HCT116 (cell line): ENCODE results near the gene DENND2A. TPM values are rescaled to one million over a fixed set of nuclear protein-coding genes. Genes with fewer than 3 reads are reported as not detected.

Source experiments
- ATAC-seq: fragments of 200-7000 bp; cut with Tn5 transposase; 2 replicates; pipeline ENCODE4 v1.9.1; 2020; ENCODE audit warnings: mild to moderate bottlenecking, moderate library complexity
- BruUV-seq: library from RNA; stranded (reverse); fragments of 400-500 nt; replicated peaks from 2 replicates; lab custom pipeline; 2021; lab: Mats Ljungman, UMichigan
- CTCF ChIA-PET: fragments of 300-600 bp; sonication (Branson Sonifier 250); formaldehyde crosslinking; loops from one replicate; lab custom pipeline; 2021; ENCODE audit warnings: antibody characterized with exemption; lab: Charles Lee
- POLR2A ChIA-PET: fragments of 300-600, 350-600 bp; sonication (Branson Sonifier 250); formaldehyde crosslinking; loops from one replicate; lab custom pipeline; 2021; ENCODE audit warnings: antibody characterized with exemption; lab: Charles Lee
- RAD21 ChIA-PET, 2 experiments: fragments of 300-600 bp; sonication (Branson Sonifier 250); formaldehyde crosslinking; loops; one replicate each; lab custom pipeline; 2023; ENCODE audit warnings: low total read pairs in 2 of 2; ENCODE audit not compliant: uncharacterized antibody in 2 of 2, unreplicated experiment in 2 of 2, low non-redundant PET in 1 of 2; lab: Charles Lee
- DNase-seq: peaks from one replicate; pipeline ENCODE4 v3.0.0-alpha.2; 2010; ENCODE audit warnings: low read depth, low spot score
- H2AFZ ChIP-seq: fragments of 200-600 bp; shearing (Covaris generic), sonication (generic); 2 replicates; pipeline ENCODE4 v1.6.1; 2017; ENCODE audit warnings: low read depth, mixed run types, mixed read lengths, antibody characterized with exemption, low read length; ENCODE audit not compliant: poor library complexity, severe bottlenecking
- H3K27ac ChIP-seq: 2 replicates; pipeline ENCODE4 v1.5.1; 2012; ENCODE audit warnings: low read depth, low read length
- H3K27me3 ChIP-seq: fragments of 200-600 bp; sonication (generic); 2 replicates; pipeline ENCODE4 v1.6.1; 2016; ENCODE audit warnings: mixed run types, low read length, mixed read lengths; ENCODE audit not compliant: insufficient read depth
- H3K36me3 ChIP-seq, 2 experiments: fragments of 200-500 bp in 1 of 2; fragments of 200-600 bp in 1 of 2; sonication (Bioruptor generic) in 1 of 2; sonication (generic) in 1 of 2; 2 replicates each; pipeline versions ENCODE4 v1.5.1 to v1.6.1; 2014 to 2016; ENCODE audit warnings: low read length in 2 of 2, inconsistent platforms in 1 of 2, mixed read lengths in 1 of 2, mixed run types in 1 of 2; ENCODE audit not compliant: insufficient read depth in 2 of 2, control insufficient read depth in 1 of 2
- H3K4me1 ChIP-seq, 2 experiments: fragments of 200-600 bp in 1 of 2; sonication (generic) in 1 of 2; 2 replicates each; pipeline versions ENCODE4 v1.5.1 to v1.6.1; 2012 to 2017; ENCODE audit warnings: low read length in 2 of 2, inconsistent platforms in 1 of 2, mild to moderate bottlenecking in 1 of 2, mixed read lengths in 1 of 2, mixed run types in 1 of 2, moderate library complexity in 1 of 2; ENCODE audit not compliant: insufficient read depth in 2 of 2, control insufficient read depth in 1 of 2
- H3K4me2 ChIP-seq: fragments of 200-600 bp; sonication (generic); 2 replicates; pipeline ENCODE4 v1.6.1; 2017; ENCODE audit warnings: mixed run types, low read length, mixed read lengths
- H3K4me3 ChIP-seq, 2 experiments: fragments of 200-600 bp in 1 of 2; sonication (generic) in 1 of 2; replicated peaks in 1 of 2; 2 replicates each; pipeline ENCODE4 v1.5.1; 2011 to 2016; ENCODE audit warnings: low read length in 2 of 2, control low read depth in 1 of 2, low read depth in 1 of 2, mild to moderate bottlenecking in 1 of 2, mixed read lengths in 1 of 2, mixed run types in 1 of 2
- H3K79me2 ChIP-seq: fragments of 200-600 bp; sonication (generic); 2 replicates; pipeline ENCODE4 v1.6.1; 2017; ENCODE audit warnings: mild to moderate bottlenecking, mixed run types, low read length, moderate library complexity, mixed read lengths; ENCODE audit not compliant: insufficient read depth
- H3K9ac ChIP-seq: fragments of 200-600 bp; sonication (generic); 2 replicates; pipeline ENCODE4 v1.6.1; 2016; ENCODE audit warnings: low read length, mixed read lengths
- H3K9me2 ChIP-seq: fragments of 200-600 bp; sonication (generic), shearing (Covaris generic); 2 replicates; pipeline ENCODE4 v1.6.1; 2017; ENCODE audit warnings: mixed run types, mild to moderate bottlenecking, moderate library complexity; ENCODE audit not compliant: insufficient read depth
- H3K9me3 ChIP-seq, 2 experiments: fragments of 200-500 bp in 1 of 2; fragments of 200-600 bp in 1 of 2; sonication (Bioruptor generic) in 1 of 2; sonication (generic) in 1 of 2; 2 replicates each; pipeline ENCODE4 v1.6.1; 2014 to 2017; ENCODE audit warnings: low read length in 2 of 2, mixed read lengths in 2 of 2, inconsistent platforms in 1 of 2, low read depth in 1 of 2, mild to moderate bottlenecking in 1 of 2, mixed run types in 1 of 2, moderate library complexity in 1 of 2; ENCODE audit not compliant: control insufficient read depth in 1 of 2, insufficient read depth in 1 of 2
- H4K20me1 ChIP-seq: fragments of 200-600 bp; sonication (generic), shearing (Covaris generic); 2 replicates; pipeline ENCODE4 v1.6.1; 2017; ENCODE audit warnings: mixed run types, mild to moderate bottlenecking, moderate library complexity; ENCODE audit not compliant: insufficient read depth
- CBX3 ChIP-seq: IDR thresholded peaks from 2 replicates; pipeline ENCODE4 v1.6.1; 2012; ENCODE audit warnings: low read depth
- CEBPB ChIP-seq: IDR thresholded peaks from 2 replicates; pipeline ENCODE4 v1.6.1; 2012; ENCODE audit warnings: low read depth
- EGR1 ChIP-seq: IDR thresholded peaks from 2 replicates; pipeline ENCODE4 v1.6.1; 2012; ENCODE audit warnings: low read depth
- ELF1 ChIP-seq: IDR thresholded peaks from 2 replicates; pipeline ENCODE4 v1.6.1; 2012; ENCODE audit warnings: low read depth, borderline replicate concordance
- EZH2phosphoT487 ChIP-seq: fragments of 200-600 bp; IDR thresholded peaks from 2 replicates; pipeline ENCODE4 v1.6.1; 2018; ENCODE audit warnings: antibody characterized with exemption, borderline replicate concordance
- FOSL1 ChIP-seq: IDR thresholded peaks from 2 replicates; pipeline ENCODE4 v1.6.1; 2012; ENCODE audit warnings: low read depth
- JUND ChIP-seq: IDR thresholded peaks from 2 replicates; pipeline ENCODE4 v1.6.1; 2012
- MAX ChIP-seq: IDR thresholded peaks from 2 replicates; pipeline ENCODE4 v1.6.1; 2012
- POLR2A ChIP-seq: IDR thresholded peaks from 2 replicates; pipeline ENCODE4 v1.7.0; 2011; ENCODE audit warnings: borderline replicate concordance; ENCODE audit not compliant: insufficient read depth, insufficient read length; ENCODE audit errors: extremely low read depth
- POLR2AphosphoS5 ChIP-seq: IDR thresholded peaks from 2 replicates; pipeline ENCODE4 v1.6.1; 2011; ENCODE audit warnings: mild to moderate bottlenecking, low read depth, low read length, moderate library complexity
- RAD21 ChIP-seq: IDR thresholded peaks from 2 replicates; pipeline ENCODE4 v1.6.1; 2012; ENCODE audit warnings: low read depth, mild to moderate bottlenecking
- REST ChIP-seq: IDR thresholded peaks from 2 replicates; pipeline ENCODE4 v1.6.1; 2012; ENCODE audit warnings: low read depth
- SIN3A ChIP-seq: IDR thresholded peaks from 2 replicates; pipeline ENCODE4 v1.6.1; 2012; ENCODE audit warnings: low read depth
- SP1 ChIP-seq: IDR thresholded peaks from 2 replicates; pipeline ENCODE4 v1.6.1; 2012; ENCODE audit warnings: low read depth
- SRF ChIP-seq: IDR thresholded peaks from 2 replicates; pipeline ENCODE4 v1.6.1; 2012; ENCODE audit warnings: low read depth
- ZBTB33 ChIP-seq: IDR thresholded peaks from 2 replicates; pipeline ENCODE4 v1.6.1; 2011; ENCODE audit warnings: mild to moderate bottlenecking, low read length, moderate library complexity; ENCODE audit not compliant: insufficient replicate concordance; ENCODE audit errors: extremely low read depth
- ZFX ChIP-seq: fragments of 450-650 bp; IDR thresholded peaks from 2 replicates; pipeline ENCODE4 v1.6.1; 2017
- ZNF274 ChIP-seq: fragments of 200-500 bp; sonication (Bioruptor generic); IDR thresholded peaks from 2 replicates; pipeline ENCODE4 v1.6.1; 2014; ENCODE audit warnings: mild to moderate bottlenecking, low read depth, low read length, inconsistent platforms
- intact Hi-C: fragments of 100-400 bp; cut with micrococcal nuclease; formaldehyde crosslinking; loops from 2 replicates; pipeline ENCODE4 v1.10.0; 2022
- total RNA-seq: library from RNA; stranded (reverse); gene quantifications from one replicate; pipeline ENCODE4 v1.2.1, GENCODE V29; 2021; ENCODE audit not compliant: unreplicated experiment

The DENND2A gene
- total RNA-seq, 1 experiment from 2014 or later, result 0.12 TPM

- RAD21 ChIA-PET, result no interaction called here
- CTCF ChIA-PET, result no interaction called here
- POLR2A ChIA-PET, result no interaction called here
- H2AFZ ChIP-seq, result no peak overlapping the region
- peaks cover 0 to 4% of the 10 kb centered on the region in 2 experiments; a peak in 1 of 4 replicates for H3K36me3 ChIP-seq
- H4K20me1 ChIP-seq, result no peaks in the 10 kb centered on the region
- H3K27ac ChIP-seq, result no peak overlapping the region
- H3K4me2 ChIP-seq, result no peak overlapping the region
- ATAC-seq (no peak), DNase-seq (no peak)
- H3K9me3 ChIP-seq, result no peaks in the 10 kb centered on the region
- no peaks in the 10 kb centered on the region for H3K27me3 ChIP-seq
- H3K9me2 ChIP-seq, result no peaks in the 10 kb centered on the region
- BruUV-seq, result no TSS peak
- H3K4me1 ChIP-seq, result peaks cover 3 to 10% of the 10 kb centered on the region in 2 experiments
- no peak overlapping the region for H3K4me3 ChIP-seq
- TF ChIP-seq REST (no peak), JUND (no peak), SRF (no peak), CEBPB (no peak), POLR2A (no peak), ZBTB33 (no peak), SIN3A (no peak), ELF1 (no peak), RAD21 (no peak), EZH2phosphoT487 (no peak), SP1 (no peak), ZFX (no peak), EGR1 (no peak), MAX (no peak), POLR2AphosphoS5 (no peak), CBX3 (no peak), FOSL1 (no peak), ZNF274 (no peak)
- no peaks in the 10 kb centered on the region for H3K79me2 ChIP-seq
- no peak overlapping the region for H3K9ac ChIP-seq
- intact Hi-C loops, result loop anchor here (5.0 kb wide), 1 partner anchor 544 kb away; no protein-coding TSS in a partner anchor
These were observed 38.2 kb upstream of the DENND2A start for GRCh38 chr7:140678816-140679130.
